Measurements from ENCODE around the gene TMEM163.

The TMEM163 gene

GRCh38 chr2:134715932-134716643 is 2.7 kb downstream of the TMEM163 start:
- peaks cover 5 to 24% of the 10 kb centered on the region in 2 experiments for H3K4me1 ChIP-seq (ENCODE audit: control insufficient read depth in 1 of 2, insufficient read depth in 1 of 2, low read depth in 1 of 2, low read length in 1 of 2)
- peaks cover 100% of the 10 kb centered on the region for H3K27me3 ChIP-seq
- H3K9me3 ChIP-seq: no peaks in the 10 kb centered on the region
- TF ChIP-seq, protein P1, sequence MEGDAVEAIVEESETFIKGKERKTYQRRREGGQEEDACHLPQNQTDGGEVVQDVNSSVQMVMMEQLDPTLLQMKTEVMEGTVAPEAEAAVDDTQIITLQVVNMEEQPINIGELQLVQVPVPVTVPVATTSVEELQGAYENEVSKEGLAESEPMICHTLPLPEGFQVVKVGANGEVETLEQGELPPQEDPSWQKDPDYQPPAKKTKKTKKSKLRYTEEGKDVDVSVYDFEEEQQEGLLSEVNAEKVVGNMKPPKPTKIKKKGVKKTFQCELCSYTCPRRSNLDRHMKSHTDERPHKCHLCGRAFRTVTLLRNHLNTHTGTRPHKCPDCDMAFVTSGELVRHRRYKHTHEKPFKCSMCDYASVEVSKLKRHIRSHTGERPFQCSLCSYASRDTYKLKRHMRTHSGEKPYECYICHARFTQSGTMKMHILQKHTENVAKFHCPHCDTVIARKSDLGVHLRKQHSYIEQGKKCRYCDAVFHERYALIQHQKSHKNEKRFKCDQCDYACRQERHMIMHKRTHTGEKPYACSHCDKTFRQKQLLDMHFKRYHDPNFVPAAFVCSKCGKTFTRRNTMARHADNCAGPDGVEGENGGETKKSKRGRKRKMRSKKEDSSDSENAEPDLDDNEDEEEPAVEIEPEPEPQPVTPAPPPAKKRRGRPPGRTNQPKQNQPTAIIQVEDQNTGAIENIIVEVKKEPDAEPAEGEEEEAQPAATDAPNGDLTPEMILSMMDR (IDR thresholded peaks at IDR 0.05): no peak
- no peak overlapping the region for H3K27ac ChIP-seq
- H3K4me3 ChIP-seq (ENCODE audit: low read depth in 1 of 2, low read length in 1 of 2): no peak overlapping the region
- H3K36me3 ChIP-seq: no peaks in the 10 kb centered on the region

GRCh38 chr2:134714228-134714627 is 4.6 kb downstream of the TMEM163 start:
- peaks cover 5 to 27% of the 10 kb centered on the region in 2 experiments for H3K4me1 ChIP-seq (ENCODE audit: control insufficient read depth in 1 of 2, insufficient read depth in 1 of 2, low read depth in 1 of 2, low read length in 1 of 2)
- H3K27ac ChIP-seq: no peak overlapping the region
- H3K9me3 ChIP-seq: no peaks in the 10 kb centered on the region
- peaks cover 100% of the 10 kb centered on the region for H3K27me3 ChIP-seq
- no peaks in the 10 kb centered on the region for H3K36me3 ChIP-seq
- no peak overlapping the region for H3K4me3 ChIP-seq (ENCODE audit: low read depth in 1 of 2, low read length in 1 of 2)
- TF ChIP-seq, protein P1 (IDR thresholded peaks at IDR 0.05): no peak

DNA sequence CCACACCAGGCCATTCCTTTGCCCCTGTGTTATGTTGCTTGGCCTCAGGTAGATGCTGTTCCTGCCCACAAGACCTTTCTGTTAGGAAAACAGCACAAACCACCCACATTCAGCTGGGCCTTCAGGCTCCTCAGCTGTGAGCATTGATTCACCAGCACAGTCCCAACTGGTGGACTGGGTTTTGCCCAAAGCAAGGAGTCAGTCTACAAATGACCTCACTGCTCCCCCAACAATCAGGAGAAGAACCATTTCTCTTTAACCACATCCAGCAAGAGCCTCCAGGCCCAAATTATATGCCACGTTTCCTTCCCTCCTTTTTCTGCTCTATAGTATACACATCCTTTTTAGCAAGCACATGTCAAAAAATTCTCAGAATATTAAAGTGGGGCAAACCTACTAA is 5.2 kb downstream of the TMEM163 start:
- TF ChIP-seq, protein P1 (IDR thresholded peaks at IDR 0.05): no peak
- Histone ChIP-seq H3K36me3 (no peaks in the 10 kb centered on the region), H3K9me3 (no peaks in the 10 kb centered on the region)

GRCh38 chr2:134713176-134713575 is 5.6 kb downstream of the TMEM163 start:
- Histone ChIP-seq H3K27me3 (peaks cover 100% of the 10 kb centered on the region), H3K4me1 (ENCODE audit: control insufficient read depth in 1 of 2, insufficient read depth in 1 of 2, low read depth in 1 of 2, low read length in 1 of 2) (peaks cover 5 to 19% of the 10 kb centered on the region in 2 experiments), H3K9me3 (no peaks in the 10 kb centered on the region), H3K27ac (no peak overlapping the region), H3K4me3 (ENCODE audit: low read depth in 1 of 2, low read length in 1 of 2) (no peak overlapping the region), H3K36me3 (no peaks in the 10 kb centered on the region)
- TF ChIP-seq, protein P1 (IDR thresholded peaks at IDR 0.05): no peak

More for the DNA sequence above, 5.2 kb downstream of the TMEM163 start:
- Histone ChIP-seq H3K4me3 (ENCODE audit: low read depth in 1 of 2, low read length in 1 of 2) (no peak overlapping the region), H3K27ac (no peak overlapping the region), H3K27me3 (peaks cover 100% of the 10 kb centered on the region), H3K4me1 (ENCODE audit: control insufficient read depth in 1 of 2, insufficient read depth in 1 of 2, low read depth in 1 of 2, low read length in 1 of 2) (peaks cover 5 to 23% of the 10 kb centered on the region in 2 experiments)

GRCh38 chr2:134712736-134713135 is 6.1 kb downstream of the TMEM163 start:
- peaks cover 100% of the 10 kb centered on the region for H3K27me3 ChIP-seq
- TF ChIP-seq, protein P1 (IDR thresholded peaks at IDR 0.05): no peak
- H3K9me3 ChIP-seq: no peaks in the 10 kb centered on the region
- no peak overlapping the region for H3K4me3 ChIP-seq (ENCODE audit: low read depth in 1 of 2, low read length in 1 of 2)
- peaks cover 5 to 18% of the 10 kb centered on the region in 2 experiments for H3K4me1 ChIP-seq (ENCODE audit: control insufficient read depth in 1 of 2, insufficient read depth in 1 of 2, low read depth in 1 of 2, low read length in 1 of 2)
- H3K36me3 ChIP-seq: no peaks in the 10 kb centered on the region
- H3K27ac ChIP-seq: no peak overlapping the region
